HFFc6 (cell line): Measurements from ENCODE around the gene SRPK2. TPM values are rescaled to one million over a fixed set of nuclear protein-coding genes. Genes with fewer than 3 reads are reported as not detected.

Experiments
- DNase-seq: peaks from one replicate; pipeline ENCODE4 v3.0.0-alpha.2; 2018
- H3K27ac Mint-ChIP-seq: 2 replicates; pipeline ENCODE4 v1.8.0; 2020; ENCODE audit warnings: mild to moderate bottlenecking, mixed read lengths
- H3K27me3 Mint-ChIP-seq: 2 replicates; pipeline ENCODE4 v1.8.0; 2021; ENCODE audit warnings: mild to moderate bottlenecking, moderate library complexity, mixed read lengths; ENCODE audit not compliant: insufficient read depth
- H3K36me3 Mint-ChIP-seq: 2 replicates; pipeline ENCODE4 v1.8.0; 2021; ENCODE audit warnings: low read depth, mixed read lengths
- H3K4me1 Mint-ChIP-seq: 2 replicates; pipeline ENCODE4 v1.8.0; 2020; ENCODE audit warnings: low read depth, mixed read lengths
- H3K4me3 Mint-ChIP-seq: 2 replicates; pipeline ENCODE4 v1.8.0; 2020; ENCODE audit warnings: mild to moderate bottlenecking, moderate library complexity, mixed read lengths
- H3K9me3 Mint-ChIP-seq: 2 replicates; pipeline ENCODE4 v1.8.0; 2020; ENCODE audit warnings: mild to moderate bottlenecking, mixed read lengths
- CTCF ChIP-seq: fragments of 200-600 bp; sonication (generic); IDR thresholded peaks from 2 replicates; pipeline ENCODE4 v1.5.0; 2021; ENCODE audit warnings: antibody characterized with exemption, mild to moderate bottlenecking
- total RNA-seq, 6 experiments: library from RNA; stranded (reverse); fragmentation: NEBNext Ultra II Directional; extraction: Animal tissue kit (Norgen Biotek cat#: 25700); gene quantifications; 2 replicates in 1 of 6; 3 replicates in 5 of 6; pipeline ENCODE4 v1.2.3, GENCODE V29; 2021

Gene SRPK2
- total RNA-seq, 6 experiments from 2014 or later: 45.2 to 49.3 (median 46.7) TPM

DNA sequence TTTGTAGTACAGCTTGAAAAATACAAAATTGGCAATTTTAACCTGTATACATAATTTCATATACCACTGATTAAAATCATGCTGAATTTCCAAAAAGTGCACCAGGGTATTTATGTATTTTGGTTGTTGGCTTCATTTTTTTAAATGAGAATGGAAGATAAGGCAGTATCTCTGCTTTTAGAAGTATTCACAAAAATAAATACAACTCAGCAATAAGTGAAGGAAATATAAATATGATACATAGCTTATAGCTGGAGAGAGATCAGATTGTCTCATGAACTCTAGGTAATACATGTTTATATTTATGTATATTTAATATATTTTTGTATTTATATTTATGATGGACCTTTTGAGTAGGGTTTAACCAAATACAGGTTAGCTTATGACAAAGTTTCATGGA is 293.8 kb downstream of the SRPK2 start:
- no peak for TF ChIP-seq CTCF

GRCh38 chr7:105088456-105088855 is 300.3 kb downstream of the SRPK2 start:
- no peak for TF ChIP-seq CTCF
- Mint-ChIP-seq H3K4me1 (peaks cover 7% of the 10 kb centered on the region), H3K36me3 (peaks cover 44% of the 10 kb centered on the region), H3K27me3 (no peaks in the 10 kb centered on the region; the same call in 1 of the 2 replicates), H3K9me3 (no peaks in the 10 kb centered on the region), H3K4me3 (no peak overlapping the region), H3K27ac (no peak overlapping the region)
- DNase-seq: no peak

More for the DNA sequence above, 293.8 kb downstream of the SRPK2 start:
- Mint-ChIP-seq H3K9me3 (no peaks in the 10 kb centered on the region), H3K27ac (no peak overlapping the region), H3K36me3 (peaks cover 25% of the 10 kb centered on the region), H3K4me1 (peaks cover 51% of the 10 kb centered on the region), H3K4me3 (no peak overlapping the region), H3K27me3 (no peaks in the 10 kb centered on the region; the same call in none of the 2 replicates)
- no peak for DNase-seq

DNA sequence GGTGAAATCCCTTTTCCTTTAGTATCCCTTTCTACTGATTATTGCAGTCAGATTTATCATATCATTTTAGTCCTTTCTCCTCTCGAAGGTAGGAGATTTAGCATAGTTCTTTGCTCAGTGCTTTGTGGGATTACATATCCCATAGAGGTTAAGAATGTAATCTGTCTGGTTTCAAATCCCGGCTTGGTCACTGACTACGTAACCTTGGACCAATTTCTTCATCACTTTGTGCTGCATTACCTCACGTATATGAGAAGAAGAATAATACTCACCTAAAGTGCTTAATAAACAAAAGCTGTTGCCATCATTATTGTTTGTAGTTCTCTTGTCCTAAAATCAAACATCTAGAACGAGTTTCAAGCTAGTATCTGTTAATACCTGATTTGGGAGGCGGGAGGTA is 300.7 kb downstream of the SRPK2 start:
- Mint-ChIP-seq H3K4me3 (no peak overlapping the region), H3K27ac (no peak overlapping the region), H3K27me3 (no peaks in the 10 kb centered on the region; the same call in 1 of the 2 replicates), H3K4me1 (peaks cover 7% of the 10 kb centered on the region), H3K36me3 (peaks cover 46% of the 10 kb centered on the region), H3K9me3 (no peaks in the 10 kb centered on the region)
- no peak for TF ChIP-seq CTCF
- no peak for DNase-seq

DNA sequence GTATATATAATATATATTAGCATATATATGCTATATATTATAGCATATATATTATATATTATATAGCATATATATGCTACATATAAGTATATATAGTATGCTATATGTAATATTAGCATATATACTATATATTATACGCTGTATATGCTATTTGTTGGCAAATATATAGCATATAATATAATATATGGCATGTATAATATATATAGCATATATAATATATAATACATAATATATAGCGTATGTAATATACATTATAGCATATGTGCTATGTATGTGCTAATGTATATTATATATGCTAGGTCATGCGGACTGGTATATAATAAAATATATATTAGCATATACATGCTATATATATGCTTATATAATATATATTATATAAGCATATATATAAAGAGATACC is 301.9 kb downstream of the SRPK2 start:
- no peak for DNase-seq
- H3K4me3 Mint-ChIP-seq: no peak overlapping the region
- H3K36me3 Mint-ChIP-seq: peaks cover 47% of the 10 kb centered on the region
- H3K27ac Mint-ChIP-seq: no peak overlapping the region
- no peaks in the 10 kb centered on the region for H3K9me3 Mint-ChIP-seq
- H3K4me1 Mint-ChIP-seq: peaks cover 7% of the 10 kb centered on the region
- no peaks in the 10 kb centered on the region; the same call in 1 of the 2 replicates for H3K27me3 Mint-ChIP-seq
- TF ChIP-seq CTCF: no peak

DNA sequence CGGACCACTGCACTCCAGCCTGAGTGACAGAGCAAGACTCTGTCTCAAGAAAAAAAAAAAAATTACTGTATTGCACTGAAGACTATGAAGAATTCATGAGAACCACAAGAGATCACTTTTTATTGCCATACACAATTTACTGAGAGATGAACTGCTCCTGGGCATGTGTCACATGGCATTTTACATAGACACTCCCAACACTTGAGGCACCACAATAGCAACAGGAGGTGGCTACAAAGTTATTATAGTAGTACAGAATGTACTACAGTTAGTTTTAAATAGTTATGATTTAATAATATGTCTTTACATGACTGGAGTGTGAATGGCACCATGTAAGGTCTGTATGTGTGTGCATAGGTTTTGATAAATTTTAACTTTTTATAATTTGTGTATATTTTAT is 304.1 kb downstream of the SRPK2 start:
- DNase-seq: no peak
- peaks cover 7% of the 10 kb centered on the region for H3K4me1 Mint-ChIP-seq
- no peaks in the 10 kb centered on the region for H3K9me3 Mint-ChIP-seq
- H3K4me3 Mint-ChIP-seq: no peak overlapping the region
- H3K27ac Mint-ChIP-seq: no peak overlapping the region
- TF ChIP-seq CTCF: no peak
- H3K36me3 Mint-ChIP-seq: peaks cover 36% of the 10 kb centered on the region
- H3K27me3 Mint-ChIP-seq: no peaks in the 10 kb centered on the region; the same call in 1 of the 2 replicates

- no peaks in the 10 kb centered on the region for H3K9me3 Mint-ChIP-seq
- TF ChIP-seq CTCF: no peak
- DNase-seq: no peak
- H3K27ac Mint-ChIP-seq: no peak overlapping the region
- H3K4me3 Mint-ChIP-seq: no peak overlapping the region
- no peaks in the 10 kb centered on the region; the same call in 1 of the 2 replicates for H3K27me3 Mint-ChIP-seq
- H3K36me3 Mint-ChIP-seq: peaks cover 46% of the 10 kb centered on the region
- no peaks in the 10 kb centered on the region; the same call in 1 of the 2 replicates for H3K4me1 Mint-ChIP-seq
Measured at GRCh38 chr7:105079348-105079747, 309.4 kb downstream of the SRPK2 start.
